SK-N-SH (cell line): ENCODE measurements around the gene SLC1A1. TPM values are rescaled to one million over a fixed set of nuclear protein-coding genes. Genes with fewer than 3 reads are reported as not detected.

Experiments
- CTCF ChIA-PET: fragments of 300-600, 350-600 bp; formaldehyde crosslinking; extraction: SDS; loops from one replicate; lab custom pipeline; 2021; lab: Yijun Ruan, JAX
- POLR2A ChIA-PET: fragments of 350-600 bp; sonication (Branson Sonifier 250); formaldehyde crosslinking; extraction: SDS; loops from one replicate; lab custom pipeline; 2020; ENCODE audit warnings: antibody characterized with exemption, inconsistent platforms; lab: Yijun Ruan, JAX
- DNase-seq: peaks from one replicate; pipeline ENCODE4 v3.0.0; 2012
- H2AFZ ChIP-seq: fragments of 200-600 bp; sonication (generic); 2 replicates; pipeline ENCODE4 v1.8.1; 2016; ENCODE audit warnings: antibody characterized with exemption, mild to moderate bottlenecking, low read depth
- H3F3A ChIP-seq: fragments of 200-600 bp; sonication (generic); replicated peaks from 2 replicates; pipeline ENCODE3; 2016; ENCODE audit warnings: antibody characterized with exemption, mild to moderate bottlenecking; ENCODE audit not compliant: insufficient read depth
- H3K27ac ChIP-seq, 2 experiments: fragments of 200-500 bp in 1 of 2; fragments of 200-600 bp in 1 of 2; sonication (Bioruptor generic) in 1 of 2; sonication (generic), shearing (Covaris generic) in 1 of 2; 2 replicates each; pipeline versions ENCODE4 v1.5.1 to v1.6.1; 2014 to 2016; ENCODE audit warnings: low read depth in 2 of 2, inconsistent platforms in 1 of 2, low read length in 1 of 2, mild to moderate bottlenecking in 1 of 2, mixed read lengths in 1 of 2
- H3K27me3 ChIP-seq: fragments of 200-600 bp; sonication (generic), shearing (Covaris generic); 2 replicates; pipeline ENCODE4 v1.6.1; 2016; ENCODE audit warnings: mixed run types; ENCODE audit not compliant: insufficient read depth
- H3K36me3 ChIP-seq, 2 experiments: fragments of 200-500 bp in 1 of 2; fragments of 200-600 bp in 1 of 2; sonication (Bioruptor generic) in 1 of 2; sonication (generic) in 1 of 2; replicated peaks in 1 of 2; 2 replicates each; pipeline versions ENCODE3 to v1.5.1; 2014 to 2016; ENCODE audit warnings: low read length in 1 of 2, mild to moderate bottlenecking in 1 of 2; ENCODE audit not compliant: insufficient read depth in 2 of 2, control insufficient read depth in 1 of 2
- H3K4me1 ChIP-seq, 2 experiments: fragments of 200-500 bp in 1 of 2; fragments of 200-600 bp in 1 of 2; sonication (Bioruptor generic) in 1 of 2; sonication (generic), shearing (Covaris generic) in 1 of 2; 2 replicates each; pipeline versions ENCODE4 v1.5.1 to v1.6.1; 2014 to 2016; ENCODE audit warnings: low read depth in 1 of 2, low read length in 1 of 2, mixed run types in 1 of 2; ENCODE audit not compliant: insufficient read depth in 2 of 2, control insufficient read depth in 1 of 2
- H3K4me2 ChIP-seq: fragments of 200-600 bp; sonication (generic), shearing (Covaris generic); 2 replicates; pipeline ENCODE4 v1.6.1; 2017; ENCODE audit warnings: mixed run types
- H3K4me3 ChIP-seq, 2 experiments: fragments of 200-500 bp in 1 of 2; fragments of 200-600 bp in 1 of 2; sonication (Bioruptor generic) in 1 of 2; sonication (generic), shearing (Covaris generic) in 1 of 2; 2 replicates each; pipeline versions ENCODE4 v1.5.1 to v1.8.1; 2014 to 2016; ENCODE audit warnings: low read depth in 2 of 2, inconsistent platforms in 1 of 2, low read length in 1 of 2, mild to moderate bottlenecking in 1 of 2, mixed read lengths in 1 of 2, moderate library complexity in 1 of 2
- H3K79me2 ChIP-seq: fragments of 200-600 bp; sonication (generic); 2 replicates; pipeline ENCODE4 v1.8.1; 2017; ENCODE audit warnings: mild to moderate bottlenecking; ENCODE audit not compliant: insufficient read depth
- H3K9ac ChIP-seq: fragments of 200-600 bp; sonication (generic); 2 replicates; pipeline ENCODE4 v1.6.1; 2017; ENCODE audit warnings: mixed run types
- H3K9me2 ChIP-seq: fragments of 200-600 bp; sonication (generic); 2 replicates; pipeline ENCODE4 v1.6.1; 2017; ENCODE audit warnings: mixed run types
- H3K9me3 ChIP-seq: fragments of 200-600 bp; sonication (generic); 2 replicates; pipeline ENCODE4 v1.6.1; 2017; ENCODE audit warnings: mixed run types, mild to moderate bottlenecking, moderate library complexity
- H4K20me1 ChIP-seq: fragments of 200-600 bp; sonication (generic); 2 replicates; pipeline ENCODE4 v1.6.1; 2017; ENCODE audit warnings: mild to moderate bottlenecking, mixed run types; ENCODE audit not compliant: insufficient read depth
- ELF1 ChIP-seq: IDR thresholded peaks from 2 replicates; pipeline ENCODE4 v1.4.0; 2012
- EZH2phosphoT487 ChIP-seq: fragments of 200-600 bp; sonication (generic); IDR thresholded peaks from 2 replicates; pipeline ENCODE4 v1.6.1; 2017; ENCODE audit warnings: low read depth, mixed run types, mild to moderate bottlenecking, antibody characterized with exemption, moderate library complexity, borderline replicate concordance
- FOSL2 ChIP-seq: IDR thresholded peaks from 2 replicates; pipeline ENCODE4 v1.4.0; 2012; ENCODE audit warnings: low read depth, mild to moderate bottlenecking, moderate library complexity, borderline replicate concordance
- JUND ChIP-seq: IDR thresholded peaks from 2 replicates; pipeline ENCODE4 v1.4.0; 2012
- MAX ChIP-seq: IDR thresholded peaks from 2 replicates; pipeline ENCODE4 v1.4.0; 2012; ENCODE audit warnings: low read depth
- MXI1 ChIP-seq: IDR thresholded peaks from 2 replicates; pipeline ENCODE4 v1.6.1; 2012; ENCODE audit warnings: mild to moderate bottlenecking, low read depth, low read length, improper control_type of control experiment
- PBX3 ChIP-seq: IDR thresholded peaks from 2 replicates; pipeline ENCODE4; 2012
- RAD21 ChIP-seq: IDR thresholded peaks from 2 replicates; pipeline ENCODE4 v1.6.1; 2012; ENCODE audit warnings: mild to moderate bottlenecking, low read length
- USF1 ChIP-seq: IDR thresholded peaks from 2 replicates; pipeline ENCODE4 v1.4.0; 2012; ENCODE audit warnings: low read depth, borderline replicate concordance
- YY1 ChIP-seq: IDR thresholded peaks from 2 replicates; pipeline ENCODE4 v1.4.0; 2012; ENCODE audit warnings: low read depth, mild to moderate bottlenecking
- ZBTB33 ChIP-seq: IDR thresholded peaks from 2 replicates; pipeline ENCODE4 v1.4.0; 2012; ENCODE audit warnings: low read depth, borderline replicate concordance
- WGBS: methylation state at CpG from one replicate; pipeline ENCODE4 v1.1.6; 2017; ENCODE audit warnings: low lambda C conversion rate; 5-methylcytosine and 5-hydroxymethylcytosine counted together
- polyA plus RNA-seq, 3 experiments: library from polyadenylated mRNA; depleted of rRNA; stranded (reverse); fragments of >200 nt; gene quantifications; 2 replicates each; pipeline ENCODE4 v1.2.3, GENCODE V29; 2012

The SLC1A1 gene
- 0.23 and 0.34 TPM in 2 replicates for polyA plus RNA-seq (2012; rRNA removed)
- 0.19 and 0.28 TPM in 2 replicates for polyA plus RNA-seq (2012; cell fraction: cytosol; rRNA removed)
- 0.25 and 0.46 TPM in 2 replicates for polyA plus RNA-seq (2012; cell fraction: nucleus; rRNA removed)

GRCh38 chr9:4489919-4490704 is at the start of gene SLC1A1:
SLC1A1 (plus strand) TSS chr9:4490468; CDS start chr9:4490680, 212 bp downstream.
- H3K4me3 ChIP-seq = peak within 1 kb of the TSS; percentile 60 to 72
- H3K4me1 ChIP-seq = peaks cover 0 to 8% of the 10 kb centered on the region in 2 experiments; a peak in 1 of 4 replicates
- H3K27ac ChIP-seq = no peak within 1 kb of the TSS; a peak in 1 of 4 replicates
- H3K79me2 ChIP-seq = no peaks in the 10 kb centered on the region
- peak within 1 kb of the TSS; percentile 84 for H3K4me2 ChIP-seq
- H4K20me1 ChIP-seq = no peaks in the 10 kb centered on the region
- ChIA-PET POLR2A (no interaction called here), CTCF (interaction anchor here (0.5 to 1.6 kb wide), 5 partner anchors 19 to 696 kb away, joined by 3 to 4 read pairs (median 4); no protein-coding TSS in a partner anchor)
- H3K27me3 ChIP-seq = no peaks in the 10 kb centered on the region
- no peaks in the 10 kb centered on the region for H3K9me2 ChIP-seq
- H3K36me3 ChIP-seq = no peaks in the 10 kb centered on the region
- peak within 1 kb of the TSS; percentile 55 for H3K9ac ChIP-seq
- peak within 1 kb of the TSS; percentile 88 for H2AFZ ChIP-seq
- no peaks in the 10 kb centered on the region for H3K9me3 ChIP-seq
- TF ChIP-seq PBX3 (no peak), JUND (no peak), YY1 (no peak), MXI1 (peak; percentile 31; the same call in 1 of the 2 replicates), MAX (no peak), USF1 (no peak), EZH2phosphoT487 (no peak)
- WGBS = 3% methylated on average over 13 of the region's 72 CpGs
- peaks cover 3% of the 10 kb centered on the region for H3F3A ChIP-seq
- DNase-seq = peak; percentile 85

GRCh38 chr9:4442806-4443205 is 47.5 kb upstream of the SLC1A1 start:
- H3K36me3 ChIP-seq = no peaks in the 10 kb centered on the region
- no peak overlapping the region for H3K4me2 ChIP-seq
- H3F3A ChIP-seq = no peaks in the 10 kb centered on the region
- H3K9me3 ChIP-seq = no peaks in the 10 kb centered on the region
- H3K79me2 ChIP-seq = no peaks in the 10 kb centered on the region
- TF ChIP-seq FOSL2 (no peak), ZBTB33 (no peak), RAD21 (no peak), ELF1 (no peak), PBX3 (no peak)
- TF ChIP-seq, all 33 proteins: peak for 0
- POLR2A ChIA-PET = no interaction called here
- H3K4me3 ChIP-seq = no peak overlapping the region
- H3K9ac ChIP-seq = no peak overlapping the region
- no peak overlapping the region for H3K27ac ChIP-seq
- no peaks in the 10 kb centered on the region for H3K27me3 ChIP-seq
- no peaks in the 10 kb centered on the region for H3K4me1 ChIP-seq
- no peaks in the 10 kb centered on the region for H3K9me2 ChIP-seq
- no peak for DNase-seq
- no peaks in the 10 kb centered on the region for H4K20me1 ChIP-seq
- CTCF ChIA-PET = no interaction called here
- WGBS = 23% methylated on average over 3 of the region's 3 CpGs
- H2AFZ ChIP-seq = no peak overlapping the region
